ENCODE results near the gene TMEM117. TPM values are rescaled to one million over a fixed set of nuclear protein-coding genes. Genes with fewer than 3 reads are reported as not detected.

TMEM117 gene
- 4.0 and 7.5 TPM in 2 replicates for total RNA-seq

DNA sequence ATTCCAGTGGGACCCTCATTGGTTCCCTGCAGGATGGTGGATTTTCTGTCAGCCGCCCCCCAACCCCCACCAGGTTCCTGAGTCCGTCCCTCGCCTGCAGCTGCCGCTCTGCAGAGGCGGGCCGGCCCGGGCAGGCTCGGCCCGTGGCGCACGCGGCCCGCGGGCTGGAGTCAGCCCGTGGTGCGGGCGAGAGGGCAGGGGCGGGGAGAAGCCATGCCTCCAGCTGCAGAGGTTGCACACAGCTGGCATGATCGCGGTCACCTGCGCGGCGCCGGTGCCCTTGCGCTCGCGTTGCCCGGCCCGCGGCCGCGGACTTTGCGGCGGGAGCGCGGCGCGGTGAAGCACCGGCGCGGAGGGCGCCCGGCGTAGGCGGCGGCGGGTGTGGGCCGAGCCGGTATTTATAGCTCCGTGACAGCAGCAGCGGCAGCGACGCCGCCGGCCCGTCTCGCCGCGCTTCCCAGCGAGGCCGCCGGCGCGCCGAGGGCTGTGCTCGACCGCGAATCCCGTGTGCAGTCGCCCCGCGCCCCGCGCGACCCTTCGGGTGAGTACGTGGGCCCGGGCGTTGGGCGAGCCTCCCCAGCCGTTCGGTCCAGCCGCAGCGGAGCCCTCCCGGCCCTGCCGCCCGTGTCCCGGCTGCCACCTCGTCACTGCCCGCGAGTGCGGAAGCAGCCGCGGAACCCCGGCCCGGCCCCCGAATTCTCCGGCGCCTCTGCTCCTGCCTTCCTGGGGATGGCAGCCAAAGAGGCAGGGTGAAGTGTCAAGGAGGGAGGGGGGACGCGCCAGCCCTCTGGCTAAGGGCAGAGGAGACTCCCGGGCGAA lies at the start of gene TMEM117:
Gene TMEM117 (plus strand): TSS at position 426 of the 819 bp plus-strand sequence.
- peak in 1 of 2 donors; percentile 58 for DNase-seq (ENCODE audit: low read depth in 2 of 2)

DNA sequence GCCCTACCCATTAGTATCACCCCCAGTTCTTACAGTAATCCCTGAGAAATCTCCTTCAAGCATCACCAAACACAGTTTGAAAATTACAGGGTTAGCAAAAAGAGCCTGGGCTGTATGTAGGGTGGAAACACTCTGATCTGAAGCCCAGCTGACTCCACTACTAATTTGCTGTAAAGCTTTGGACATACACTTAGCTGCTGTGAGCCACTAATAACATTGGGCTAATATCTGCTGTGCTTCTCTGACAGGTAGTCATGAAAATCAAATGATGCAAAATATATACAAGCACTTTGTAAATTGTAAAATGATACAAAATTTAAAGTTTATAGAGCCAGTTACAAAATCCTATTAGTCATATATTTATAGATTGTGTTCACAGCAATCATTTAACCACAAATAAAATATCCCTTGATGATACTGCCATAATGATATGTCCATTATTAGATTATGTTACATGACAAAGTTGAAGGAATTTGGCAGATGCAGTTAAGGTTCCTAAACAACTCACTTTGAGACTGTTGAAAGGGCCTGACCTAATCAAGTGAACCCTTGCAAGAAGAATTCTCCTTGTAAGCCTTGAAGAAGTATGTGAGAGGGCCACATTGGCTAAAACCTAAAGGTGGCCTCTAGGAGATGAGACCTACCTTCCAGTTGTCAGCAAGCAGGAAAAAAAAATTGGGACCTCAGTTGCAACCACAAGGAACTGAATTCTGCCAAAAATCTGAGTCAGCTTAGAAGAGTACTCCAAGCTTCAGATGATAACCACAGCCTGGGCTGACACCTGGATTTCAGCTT lies 48.8 kb upstream of the TMEM117 start:
- DNase-seq (ENCODE audit: low read depth in 2 of 2) = no peak

GRCh38 chr12:43789941-43790340 lies 45.9 kb upstream of the TMEM117 start:
- DNase-seq (ENCODE audit: low read depth in 2 of 2) = peak; percentile 82 to 91

DNA sequence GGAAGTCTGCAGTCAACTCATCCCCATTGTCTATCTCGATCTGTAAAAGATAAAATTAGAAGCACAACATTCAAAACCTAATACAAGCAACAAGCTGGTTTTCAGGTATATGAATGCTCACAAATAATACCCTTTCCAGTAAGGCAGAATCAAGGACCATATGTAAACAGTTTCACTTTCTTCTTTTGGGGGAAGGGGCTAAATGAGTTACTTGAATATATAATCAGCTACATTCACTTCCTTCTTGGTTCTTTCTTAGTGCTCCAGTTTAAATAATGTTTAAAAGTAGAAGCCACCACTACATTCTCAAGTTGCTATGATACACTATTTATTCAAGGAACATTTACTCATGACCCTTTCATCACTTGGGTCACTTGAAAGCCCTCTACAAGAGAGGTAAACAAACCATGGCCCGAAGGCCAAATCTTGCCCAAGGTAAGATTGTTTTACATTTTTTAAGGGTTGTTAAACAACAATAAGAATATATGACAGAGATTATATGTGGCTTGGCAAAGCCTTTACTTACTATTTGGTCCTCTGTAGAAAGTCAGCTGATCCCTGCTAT lies 40.1 kb upstream of the TMEM117 start:
- DNase-seq (ENCODE audit: low read depth in 2 of 2) = no peak

DNA sequence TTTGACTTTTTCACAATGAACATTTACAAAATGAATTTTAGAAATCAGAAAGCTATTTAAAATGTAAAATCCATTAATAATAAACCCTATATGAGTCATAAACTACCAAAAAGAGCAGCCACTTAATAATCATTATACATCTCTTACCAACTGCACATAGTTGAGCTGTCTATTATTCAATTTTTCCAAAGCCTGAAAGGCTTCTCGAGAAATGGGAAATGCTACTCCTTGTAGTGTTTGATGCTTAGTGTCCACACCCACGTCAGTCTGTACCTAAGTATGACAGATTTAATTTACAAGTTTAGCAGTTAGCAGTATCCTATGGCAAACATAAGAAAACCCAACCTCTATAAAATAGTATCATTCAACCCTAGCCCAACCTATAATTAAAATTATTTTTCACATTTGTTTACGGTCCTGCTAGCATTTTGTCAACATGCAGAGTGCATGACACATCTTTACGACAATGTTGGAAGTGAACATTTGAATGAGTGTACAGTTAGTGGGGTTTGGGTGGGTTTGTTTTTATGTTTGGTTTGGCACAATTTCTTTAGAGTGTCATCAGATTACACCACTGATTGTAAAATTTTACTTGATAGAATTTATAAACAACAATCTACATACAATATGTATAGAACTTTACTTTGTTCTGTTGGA lies 38.2 kb upstream of the TMEM117 start:
- no peak for DNase-seq (ENCODE audit: low read depth in 2 of 2)

DNA sequence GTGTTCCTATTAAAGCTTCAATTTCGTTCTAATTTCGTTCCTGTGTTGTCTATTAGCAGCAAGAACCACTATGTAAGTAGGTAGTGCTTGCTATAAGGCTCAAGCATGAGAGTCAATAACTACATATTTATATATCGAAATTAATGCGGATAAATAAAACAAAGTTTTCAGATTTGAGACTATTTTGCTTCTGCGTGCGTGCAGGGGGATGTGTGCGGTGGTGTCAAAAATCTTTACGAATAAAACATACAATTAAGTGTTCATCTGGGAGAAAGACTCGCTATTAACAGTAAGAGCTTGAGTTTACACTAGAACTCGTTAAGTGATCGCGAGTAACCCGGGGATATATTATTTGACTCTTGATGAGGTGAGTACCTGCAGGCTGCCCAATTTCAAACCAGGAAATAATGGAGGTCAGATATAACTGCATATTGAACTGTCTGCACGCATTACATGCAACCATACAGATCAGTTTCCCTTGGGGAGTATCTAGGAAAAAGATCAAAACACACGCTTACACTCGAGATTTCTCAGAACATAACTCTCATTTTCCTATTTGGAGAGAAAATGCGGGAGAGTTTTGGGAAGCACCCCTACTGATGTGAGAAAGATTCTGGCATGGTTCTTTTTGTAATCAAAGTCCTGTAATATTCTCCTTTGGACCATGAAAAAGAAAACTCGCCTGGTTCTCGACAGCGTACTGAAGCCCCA lies 30.6 kb upstream of the TMEM117 start:
- no peak for DNase-seq (ENCODE audit: low read depth in 2 of 2)

- DNase-seq (ENCODE audit: low read depth in 2 of 2) = peak; percentile 39 to 84
Observed at GRCh38 chr12:43805860-43806736, 29.8 kb upstream of the TMEM117 start, which contains the start of gene TWF1. Gene TWF1, minus strand, starts transcription at chr12:43806317. Its CDS starts 72 bp downstream, at chr12:43806245.

DNA sequence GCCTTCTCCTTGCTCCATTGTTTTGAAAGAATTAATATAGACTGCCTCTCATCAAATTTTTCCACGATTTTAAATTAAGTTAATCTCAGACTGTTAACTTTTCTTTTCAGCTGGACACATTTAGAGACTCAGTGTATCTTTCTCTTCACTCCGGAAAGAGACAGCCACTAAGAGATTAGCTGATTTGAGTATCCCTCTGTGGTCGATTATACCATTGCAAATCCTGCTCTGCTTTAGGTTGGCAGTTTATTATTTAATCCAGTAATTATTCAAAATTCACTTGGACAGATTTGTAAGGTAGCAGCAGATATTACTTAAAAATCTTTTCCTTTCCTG lies 29.2 kb upstream of the TMEM117 start:
- DNase-seq (ENCODE audit: low read depth in 2 of 2) = no peak

- no peak for DNase-seq (ENCODE audit: low read depth in 2 of 2)
Observed at GRCh38 chr12:43807386-43807785, 28.5 kb upstream of the TMEM117 start.

DNA sequence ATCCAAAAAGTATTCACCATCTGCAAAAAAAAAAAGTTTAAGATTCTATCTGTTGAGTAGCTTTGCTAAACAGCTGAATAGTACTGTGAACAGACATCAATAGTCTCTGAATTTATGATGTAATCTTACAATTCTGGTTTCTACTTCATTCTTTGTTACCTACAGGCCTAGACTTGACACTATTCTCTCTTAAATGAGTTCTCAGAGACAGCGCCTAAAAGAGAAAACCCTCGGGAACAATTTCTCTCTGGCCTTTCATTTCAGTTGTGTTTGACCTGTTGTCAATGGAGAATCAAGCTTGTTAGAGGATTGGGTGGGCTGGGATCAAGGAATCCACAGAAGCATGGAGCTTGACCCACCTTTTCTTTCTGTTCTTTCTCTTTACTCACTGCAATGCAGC lies 23.8 kb upstream of the TMEM117 start:
- DNase-seq (ENCODE audit: low read depth in 2 of 2) = no peak

DNA sequence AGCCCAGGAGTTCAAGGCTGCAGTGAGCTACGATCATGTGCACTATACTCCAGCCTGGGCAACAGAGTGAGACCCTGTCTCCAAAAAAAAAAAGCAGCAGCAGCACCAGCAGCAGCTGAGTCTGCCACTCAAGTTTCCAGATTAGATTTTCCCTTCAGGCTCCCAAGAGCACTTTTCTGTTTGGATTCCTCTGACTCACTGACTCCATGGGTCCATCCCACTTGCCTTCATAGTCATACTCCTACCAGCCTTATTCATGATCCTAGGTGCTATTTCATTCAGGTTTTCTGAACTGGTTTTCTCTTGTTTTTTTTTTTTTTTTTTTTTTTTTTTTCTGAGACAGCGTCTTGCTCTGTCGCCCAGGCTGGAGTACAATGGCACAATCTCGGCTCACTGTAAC lies 23.0 kb upstream of the TMEM117 start:
- DNase-seq (ENCODE audit: low read depth in 2 of 2) = no peak

DNA sequence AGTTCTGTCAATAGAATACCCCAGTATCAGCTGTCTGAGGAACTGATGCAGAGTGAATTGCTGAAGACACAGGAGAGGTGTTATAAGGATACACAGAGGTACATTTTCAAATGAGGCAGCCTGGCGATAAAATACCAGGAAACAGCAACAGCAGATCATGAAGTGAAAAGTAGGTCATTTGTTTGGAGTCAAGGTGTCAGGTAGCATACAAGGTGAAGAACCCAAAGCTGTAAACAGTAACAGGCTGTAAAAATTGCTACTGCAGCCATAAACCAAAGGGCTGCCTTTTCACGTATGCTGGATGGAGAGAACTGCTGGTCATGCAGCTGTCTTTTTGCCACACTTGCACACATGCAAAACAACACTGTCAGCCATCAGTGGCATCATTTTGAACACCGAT lies 20.5 kb upstream of the TMEM117 start:
- DNase-seq (ENCODE audit: low read depth in 2 of 2) = no peak

DNA sequence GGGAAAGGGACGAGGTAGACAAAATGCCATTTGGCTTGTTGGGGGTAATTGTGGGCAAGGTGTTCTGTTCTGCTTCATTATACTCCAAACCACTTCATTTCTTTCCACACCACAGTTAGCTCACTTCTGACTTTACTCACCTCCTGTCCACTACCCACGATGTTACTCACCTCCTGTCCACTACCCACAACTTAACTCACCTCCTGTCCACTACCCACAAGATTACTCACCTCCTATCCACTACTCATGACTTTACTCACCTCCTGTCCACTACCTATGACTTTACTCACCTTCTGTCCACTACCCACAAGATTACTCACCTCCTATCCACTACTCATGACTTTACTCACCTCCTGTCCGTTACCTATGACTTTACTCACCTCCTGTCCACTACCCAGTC lies 19.7 kb upstream of the TMEM117 start:
- no peak for DNase-seq (ENCODE audit: low read depth in 2 of 2)

DNA sequence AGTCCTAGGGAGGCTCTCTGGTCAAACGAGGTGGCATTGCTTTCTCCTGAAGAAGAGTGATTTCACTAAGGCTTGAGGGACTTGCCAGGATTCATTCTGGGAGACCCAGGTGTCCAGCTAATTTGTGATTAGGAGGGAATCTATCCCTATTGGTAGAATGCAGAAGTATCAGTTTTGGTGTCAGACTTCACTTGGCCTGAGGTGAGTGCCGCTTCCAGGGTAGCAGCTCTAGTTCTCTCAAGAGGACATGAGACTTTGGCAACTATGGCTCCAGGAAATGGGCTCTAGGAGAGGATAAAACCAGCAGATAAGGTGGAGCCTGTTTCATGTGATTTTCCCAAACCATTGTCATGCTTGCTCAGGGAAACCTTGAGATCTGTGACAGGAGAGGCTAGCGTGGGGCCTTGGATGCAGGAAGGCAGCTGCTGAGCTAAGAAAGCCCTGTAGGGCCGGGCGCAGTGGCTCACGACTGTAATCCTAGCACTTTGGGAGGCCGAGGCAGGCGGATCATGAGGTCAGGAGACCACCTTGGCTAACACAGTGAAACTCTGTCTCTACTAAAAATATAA lies 11.6 kb upstream of the TMEM117 start:
- no peak for DNase-seq (ENCODE audit: low read depth in 2 of 2)

DNA sequence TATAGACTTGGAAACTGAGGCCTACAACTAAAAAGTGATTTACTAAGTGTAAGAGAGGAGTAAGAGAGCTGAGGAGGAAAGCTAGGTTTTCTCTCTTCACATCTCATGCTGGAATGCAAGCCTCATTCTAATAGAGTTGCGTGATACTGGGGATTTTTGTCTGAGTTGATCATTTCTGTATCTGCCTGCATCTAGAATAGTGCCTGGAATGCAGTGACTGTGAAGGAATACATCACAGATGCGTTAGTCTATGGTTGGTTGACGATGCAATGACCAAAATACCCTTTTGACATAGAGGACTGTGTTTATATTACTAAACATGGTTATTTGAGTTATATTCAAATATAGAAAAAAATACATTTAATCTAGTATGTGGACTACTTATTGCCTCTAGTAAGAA lies 9.2 kb upstream of the TMEM117 start:
- no peak for DNase-seq (ENCODE audit: low read depth in 2 of 2)

GRCh38 chr12:43827093-43827492 lies 8.8 kb upstream of the TMEM117 start:
- no peak for DNase-seq (ENCODE audit: low read depth in 2 of 2)

GRCh38 chr12:43832463-43833168 lies 3.3 kb upstream of the TMEM117 start:
- DNase-seq (ENCODE audit: low read depth in 2 of 2) = no peak

GRCh38 chr12:43835264-43835655 lies 621 bp upstream of the TMEM117 start:
- DNase-seq (ENCODE audit: low read depth in 2 of 2) = no peak

GRCh38 chr12:43836475-43836989 lies 651 bp downstream of the TMEM117 start:
- peak; percentile 29 to 54 for DNase-seq (ENCODE audit: low read depth in 2 of 2)
